NCI-H748 (cell line): ENCODE results near the gene GPD2.
A peak's percentile ranks its signal among the peaks of the same experiment; 100 is the strongest.

Source experiments
- DNase-seq: peaks from one replicate; lab custom pipeline; 2025; ENCODE audit not compliant: unreplicated experiment; lab: John Stamatoyannopoulos, UW

Gene GPD2

DNA sequence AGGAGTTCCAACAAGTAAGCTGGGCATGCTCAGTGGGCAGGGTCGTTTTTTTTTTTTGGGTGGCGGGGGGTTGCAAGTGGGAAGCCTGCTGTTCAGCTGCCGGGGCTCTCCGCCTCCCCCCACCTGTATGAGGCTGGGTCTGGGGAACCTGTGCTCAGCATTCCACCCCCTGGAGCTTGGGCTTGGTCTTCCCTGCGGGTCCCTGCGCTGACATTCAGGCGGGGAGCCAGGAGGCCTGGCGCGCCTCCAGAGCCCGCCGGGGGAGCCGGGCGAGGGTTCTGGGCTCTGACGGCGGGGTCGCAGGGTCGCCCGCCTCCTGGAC, 822 bp upstream of the GPD2 start:
- no peak for DNase-seq

DNA sequence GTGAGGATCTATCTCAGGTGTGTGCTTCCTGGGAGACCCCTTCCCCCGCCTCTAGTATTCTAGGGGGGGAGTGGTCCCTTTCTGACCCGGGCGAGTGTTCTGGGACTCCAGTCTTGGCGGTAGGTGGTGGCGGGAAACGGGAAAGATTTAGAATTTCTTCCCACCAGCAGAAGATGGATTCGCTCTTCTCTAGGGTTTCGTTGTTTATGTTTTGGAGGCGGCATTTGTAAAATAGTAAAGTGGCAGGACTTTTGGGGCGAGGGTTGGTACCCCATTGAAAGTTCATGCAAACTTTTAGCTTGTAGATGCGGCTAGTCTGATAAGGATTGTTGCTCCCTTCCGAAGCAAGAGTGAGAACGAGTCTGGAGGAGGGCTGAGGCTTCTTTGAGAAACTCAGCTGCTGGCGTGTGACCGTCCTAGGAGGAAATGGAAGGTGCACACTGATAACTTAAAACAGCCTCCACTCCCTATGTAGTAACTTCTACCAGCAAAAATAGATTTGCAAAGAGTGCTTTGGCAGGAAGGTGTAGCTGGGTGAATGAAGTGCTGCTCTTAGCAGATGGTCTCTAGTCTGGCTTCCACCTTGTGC, 412 bp downstream of the GPD2 start:
- DNase-seq = peak; percentile 45

DNA sequence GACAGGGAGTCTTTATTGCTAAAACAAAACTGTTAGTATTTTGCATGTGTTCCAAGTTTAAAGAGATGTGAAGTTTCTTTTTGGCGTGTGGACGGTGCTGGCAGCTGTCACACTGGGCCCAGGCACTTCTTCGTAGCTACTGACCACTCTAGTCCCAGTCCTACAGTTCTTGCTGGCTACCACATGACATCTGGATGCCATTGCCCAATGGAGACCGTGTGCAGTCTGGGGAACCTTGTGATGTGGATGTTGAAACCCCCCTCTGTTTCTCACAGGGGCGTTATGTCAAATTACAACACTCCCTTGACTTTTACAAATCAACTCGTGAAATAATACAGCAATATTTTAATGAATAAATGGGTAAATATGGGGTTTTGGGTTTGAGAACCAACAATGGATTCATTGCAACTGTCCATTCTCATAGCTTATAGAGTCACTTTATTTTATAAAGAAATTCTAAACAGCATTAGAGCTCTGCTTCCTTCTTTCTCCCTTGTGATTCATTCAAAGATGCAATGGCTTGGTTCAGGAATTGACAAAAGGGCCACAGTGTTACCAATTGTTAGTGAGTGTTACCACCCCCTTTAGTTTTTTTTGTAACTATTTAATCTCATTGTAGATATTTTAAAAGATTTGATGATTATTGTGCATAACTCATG, 1.2 kb downstream of the GPD2 start:
- no peak for DNase-seq

GRCh38 chr2:156437931-156438410, 1.8 kb downstream of the GPD2 start:
- DNase-seq = no peak

DNA sequence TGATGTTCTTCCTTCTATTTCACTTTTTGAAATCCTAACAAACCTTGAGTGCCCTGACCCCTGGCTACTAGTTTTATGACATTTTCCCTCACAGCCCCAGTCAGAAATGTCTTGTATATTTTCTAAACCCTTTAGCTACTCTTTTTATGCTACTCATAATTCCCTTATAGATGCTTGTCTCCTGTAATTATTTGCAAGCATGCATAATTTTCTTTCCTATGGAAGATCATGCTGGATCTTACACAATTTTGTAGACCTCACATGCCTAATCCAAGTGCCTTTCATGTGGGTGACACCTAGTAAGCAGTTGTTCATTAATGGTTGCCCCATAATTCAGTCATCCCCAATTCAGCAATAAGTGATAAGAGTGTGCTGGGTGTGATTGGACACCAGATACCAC, 6.9 kb downstream of the GPD2 start:
- no peak for DNase-seq

- DNase-seq = no peak
Measured at GRCh38 chr2:156445296-156446220, 9.4 kb downstream of the GPD2 start.

DNA sequence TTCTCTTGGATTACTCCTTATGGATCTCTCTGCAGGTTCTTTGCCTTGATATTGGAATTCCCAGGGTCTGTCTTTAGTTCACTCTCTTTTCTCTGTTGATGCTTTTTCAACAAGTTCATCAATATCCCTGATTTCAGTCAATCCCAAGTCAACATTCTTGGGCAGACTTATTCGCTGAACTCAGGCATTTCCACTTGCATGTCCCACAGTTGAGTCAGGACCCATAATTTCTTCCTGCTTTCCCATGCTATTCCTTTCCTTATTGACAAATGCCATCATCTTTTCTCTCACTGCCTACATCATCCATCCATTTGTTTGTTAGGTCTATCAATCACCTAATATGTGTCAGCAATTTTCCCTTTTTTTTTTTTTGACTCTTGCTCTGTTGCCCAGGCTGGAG, 11.6 kb downstream of the GPD2 start:
- DNase-seq = no peak

DNA sequence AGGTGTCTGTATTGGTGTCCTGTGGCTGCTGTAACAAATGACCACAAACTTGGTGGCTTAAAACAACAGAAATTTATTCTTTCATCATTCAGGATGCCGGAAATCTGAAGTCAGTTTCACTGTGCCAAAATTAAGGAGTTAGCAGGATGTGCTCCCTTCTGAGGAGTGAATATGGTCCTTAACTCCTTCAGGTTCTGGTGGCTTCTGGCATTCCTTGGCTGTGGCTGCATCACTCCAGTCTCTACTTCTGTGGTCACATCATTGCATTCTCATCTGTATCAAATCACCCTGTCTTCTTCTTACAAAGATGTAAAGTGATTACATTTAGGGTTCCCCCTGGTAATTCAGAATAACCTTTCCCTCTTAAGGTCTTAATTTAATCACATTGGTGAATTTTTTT, 12.6 kb downstream of the GPD2 start:
- DNase-seq = no peak

GRCh38 chr2:156452971-156453370, 16.8 kb downstream of the GPD2 start:
- no peak for DNase-seq

GRCh38 chr2:156455361-156455975, 19.3 kb downstream of the GPD2 start:
- DNase-seq = no peak

- DNase-seq = no peak
Measured at GRCh38 chr2:156456616-156457015, 20.4 kb downstream of the GPD2 start.

- no peak for DNase-seq
Measured at GRCh38 chr2:156457523-156458517, 21.6 kb downstream of the GPD2 start.

GRCh38 chr2:156459720-156460119, 23.5 kb downstream of the GPD2 start:
- DNase-seq = no peak

- no peak for DNase-seq
Measured at GRCh38 chr2:156464106-156464505, 27.9 kb downstream of the GPD2 start.

GRCh38 chr2:156465573-156465972, 29.4 kb downstream of the GPD2 start:
- no peak for DNase-seq

- DNase-seq = peak; percentile 13
Measured at GRCh38 chr2:156466739-156467405, 30.7 kb downstream of the GPD2 start.

DNA sequence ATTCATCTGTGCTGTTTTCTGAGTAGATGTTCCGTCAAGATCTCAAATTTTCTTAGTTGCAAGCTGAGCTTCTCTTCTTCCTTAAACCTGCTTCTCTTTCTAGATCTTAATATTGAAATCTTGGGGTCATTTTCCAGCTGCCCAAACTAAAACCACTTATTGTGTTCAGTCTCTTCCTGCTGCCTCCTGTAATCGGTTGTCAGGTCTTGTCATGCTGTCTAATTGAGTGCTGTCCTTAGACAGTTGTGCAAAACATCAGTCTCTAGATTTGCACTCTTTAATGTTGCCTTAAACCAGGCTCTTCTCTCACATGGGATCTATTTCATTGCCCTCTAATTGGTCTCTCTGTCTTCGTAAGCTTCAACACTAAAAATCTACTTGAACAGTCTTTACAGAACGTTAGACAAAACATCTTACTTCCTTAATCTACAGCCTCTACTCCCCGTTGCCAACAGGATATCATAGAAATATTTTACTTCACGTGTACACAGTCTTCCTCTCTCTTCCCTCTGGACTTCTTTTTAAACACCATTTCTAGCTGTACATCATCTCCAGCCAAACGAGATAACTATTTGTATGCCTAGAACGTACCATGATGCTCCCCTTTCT, 34.9 kb downstream of the GPD2 start:
- no peak for DNase-seq

- no peak for DNase-seq
Measured at GRCh38 chr2:156471762-156472161, 35.6 kb downstream of the GPD2 start.

GRCh38 chr2:156472686-156473085, 36.5 kb downstream of the GPD2 start:
- no peak for DNase-seq
